Measurements from ENCODE around the gene NCAM2. TPM values are rescaled to one million over a fixed set of nuclear protein-coding genes. Genes with fewer than 3 reads are reported as not detected.

The NCAM2 gene
- total and polyA plus RNA-seq, 2 of the 8 experiments (the other 6 are each of a cell fraction or from before 2014, with no cell fraction given): 0.14 to 1.1 TPM

DNA sequence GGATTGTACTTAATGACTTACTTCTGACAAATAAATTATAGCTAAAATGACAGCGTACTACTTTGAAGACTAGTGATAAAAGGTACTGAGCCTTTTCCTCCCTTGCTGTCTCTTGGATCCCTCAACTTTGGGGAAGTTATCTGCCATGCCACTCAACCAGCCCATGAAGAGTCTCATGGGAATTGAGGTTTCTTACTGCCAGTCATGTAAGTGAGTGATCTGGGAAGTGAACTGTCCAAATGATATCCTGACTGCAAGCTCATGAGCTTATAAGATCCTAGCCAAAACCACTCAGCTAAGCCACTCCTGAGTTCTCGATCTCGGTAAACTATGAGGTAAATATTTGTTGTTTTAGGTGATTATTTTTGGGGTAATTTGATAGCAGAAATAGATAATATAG, 247.8 kb downstream of the NCAM2 start:
- no peak overlapping the region for H4K5ac ChIP-seq (ENCODE audit: insufficient read length, low read depth, low read length)
- H3K18ac ChIP-seq (ENCODE audit: extremely low read depth, low read length): no peak overlapping the region
- H3K4me3 ChIP-seq (ENCODE audit: extremely low read depth in 1 of 4, insufficient read depth in 2 of 4, low read depth in 3 of 4, low read length in 4 of 4): no peak overlapping the region
- no peak overlapping the region for H2BK20ac ChIP-seq (ENCODE audit: low read length)
- H2BK15ac ChIP-seq (ENCODE audit: low read length): no peak overlapping the region
- WGBS, 2 experiments (ENCODE audit: extremely low coverage in 1 of 2, insufficient coverage in 1 of 2, insufficient read length in 1 of 2, insufficient replicate concordance in 2 of 2, low coverage in 1 of 2, low lambda C conversion rate in 2 of 2, missing lambda C conversion rate in 1 of 2): 84% methylated on average over 3 of the region's 3 CpGs; no CpG with 5 or more reads in 1 of the 2 experiments
- H3K36me3 ChIP-seq (ENCODE audit: control insufficient read depth in 2 of 4, insufficient read depth in 4 of 4, low read length in 3 of 4): no peaks in the 10 kb centered on the region
- POLR2A ChIA-PET (ENCODE audit: partially characterized antibody): no interaction called here
- H2AFZ ChIP-seq (ENCODE audit: low read length): no peak overlapping the region
- H2AK5ac ChIP-seq (ENCODE audit: low read depth, low read length): no peak overlapping the region
- TF ChIP-seq KDM4A (IDR thresholded peaks at IDR 0.05; ENCODE audit: low read depth, low read length, severe bottlenecking) (no peak), PHF8 (conservative IDR thresholded peaks at IDR 0.05; ENCODE audit: low read depth, low read length) (no peak), HDAC6 (IDR thresholded peaks at IDR 0.05; ENCODE audit: low read depth, low read length) (no peak), EP300 (IDR thresholded peaks at IDR 0.05; ENCODE audit: borderline replicate concordance in 1 of 2, low read depth in 2 of 2, low read length in 2 of 2) (no peak), TCF12 (IDR thresholded peaks at IDR 0.05; ENCODE audit: low read depth, low read length) (no peak), CTBP2 (IDR thresholded peaks at IDR 0.05; ENCODE audit: borderline replicate concordance, insufficient read depth, insufficient read length, low read length) (no peak), JUN (IDR thresholded peaks at IDR 0.05; ENCODE audit: low read depth, low read length) (no peak), RBBP5 (IDR thresholded peaks at IDR 0.05; ENCODE audit: borderline replicate concordance, low read depth, low read length) (no peak), SP2 (IDR thresholded peaks at IDR 0.05; ENCODE audit: low read length) (no peak), RFX5 (IDR thresholded peaks at IDR 0.05; ENCODE audit: borderline replicate concordance, low read depth, low read length) (no peak), NRF1 (IDR thresholded peaks at IDR 0.05; ENCODE audit: low read depth, low read length) (no peak), EZH2 (IDR thresholded peaks at IDR 0.05; ENCODE audit: low read depth, low read length, severe bottlenecking) (no peak)
- TF ChIP-seq, protein P1, sequence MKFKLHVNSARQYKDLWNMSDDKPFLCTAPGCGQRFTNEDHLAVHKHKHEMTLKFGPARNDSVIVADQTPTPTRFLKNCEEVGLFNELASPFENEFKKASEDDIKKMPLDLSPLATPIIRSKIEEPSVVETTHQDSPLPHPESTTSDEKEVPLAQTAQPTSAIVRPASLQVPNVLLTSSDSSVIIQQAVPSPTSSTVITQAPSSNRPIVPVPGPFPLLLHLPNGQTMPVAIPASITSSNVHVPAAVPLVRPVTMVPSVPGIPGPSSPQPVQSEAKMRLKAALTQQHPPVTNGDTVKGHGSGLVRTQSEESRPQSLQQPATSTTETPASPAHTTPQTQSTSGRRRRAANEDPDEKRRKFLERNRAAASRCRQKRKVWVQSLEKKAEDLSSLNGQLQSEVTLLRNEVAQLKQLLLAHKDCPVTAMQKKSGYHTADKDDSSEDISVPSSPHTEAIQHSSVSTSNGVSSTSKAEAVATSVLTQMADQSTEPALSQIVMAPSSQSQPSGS (IDR thresholded peaks at IDR 0.05; ENCODE audit: low read length): no peak
- no peak overlapping the region for H3K27ac ChIP-seq (ENCODE audit: low read depth, low read length)
- no peak overlapping the region for H4K91ac ChIP-seq (replicated peaks; ENCODE audit: insufficient read length, low read length)
- H3K56ac ChIP-seq (replicated peaks; ENCODE audit: insufficient read length, low read depth, low read length): no peak overlapping the region
- FAIRE-seq (no peak), DNase-seq (ENCODE audit: low read depth in 1 of 2, low spot score in 2 of 2) (no peak)
- no peaks in the 10 kb centered on the region for H3K79me2 ChIP-seq (ENCODE audit: control insufficient read depth in 1 of 2, insufficient read depth in 2 of 2, low read length in 2 of 2)
- CTCF ChIA-PET (ENCODE audit: partially characterized antibody): no interaction called here
- no peaks in the 10 kb centered on the region for H3K79me1 ChIP-seq (ENCODE audit: low read depth, low read length)
- H2BK120ac ChIP-seq (replicated peaks; ENCODE audit: low read depth, low read length): no peak overlapping the region
- no peak overlapping the region for H2BK5ac ChIP-seq (ENCODE audit: low read depth, low read length)
- H3K9me3 ChIP-seq (ENCODE audit: insufficient read depth in 2 of 2, low read depth in 1 of 2, low read length in 1 of 2): no peaks in the 10 kb centered on the region; a peak in 1 of 4 replicates
- no peaks in the 10 kb centered on the region for H3K23me2 ChIP-seq (ENCODE audit: low read depth, low read length)
- no peak overlapping the region for H3K23ac ChIP-seq (ENCODE audit: insufficient read length)
- no peak overlapping the region for H3K14ac ChIP-seq (ENCODE audit: insufficient read length)
- H3K9ac ChIP-seq (replicated peaks in 1 of 4; ENCODE audit: extremely low read depth in 1 of 4, low read depth in 3 of 4, low read length in 3 of 4): no peak overlapping the region
- H3K4me1 ChIP-seq (replicated peaks in 1 of 4; ENCODE audit: control insufficient read depth in 3 of 4, insufficient read depth in 4 of 4, low read length in 3 of 4): no peaks in the 10 kb centered on the region
- no peak overlapping the region for H3K4ac ChIP-seq (replicated peaks; ENCODE audit: insufficient read length, low read depth, low read length)
- no peak overlapping the region for H4K8ac ChIP-seq (ENCODE audit: extremely low read depth, insufficient read depth, low read length)
- H3K4me2 ChIP-seq (ENCODE audit: insufficient read depth in 1 of 2, low read depth in 2 of 2, low read length in 2 of 2): no peak overlapping the region
- H2BK12ac ChIP-seq (ENCODE audit: low read depth, low read length): no peak overlapping the region
- H4K20me1 ChIP-seq (replicated peaks in 1 of 2; ENCODE audit: control insufficient read depth in 1 of 2, insufficient read depth in 2 of 2, low read length in 2 of 2): no peaks in the 10 kb centered on the region
- no peaks in the 10 kb centered on the region for H3K27me3 ChIP-seq (replicated peaks in 1 of 4; ENCODE audit: control insufficient read depth in 3 of 4, extremely low read depth in 1 of 4, insufficient read depth in 3 of 4, low read length in 3 of 4)
